WTC11 (cell line): ENCODE measurements around the gene SLC2A11. TPM values are rescaled to one million over a fixed set of nuclear protein-coding genes. Genes with fewer than 3 reads are reported as not detected.

ENCODE experiments used
- ATAC-seq: fragments of 200-7000 bp; cut with Tn5 transposase; 2 replicates; pipeline ENCODE4 v1.10.0; 2021; ENCODE audit warnings: mild to moderate bottlenecking, moderate library complexity
- CTCF ChIA-PET: fragments of 300-600 bp; sonication (Branson Sonifier 250); formaldehyde crosslinking; loops from one replicate; lab custom pipeline; 2021; ENCODE audit warnings: antibody characterized with exemption; lab: Charles Lee
- POLR2A ChIA-PET: fragments of 350-600 bp; sonication (Branson Sonifier 250); formaldehyde crosslinking; loops from one replicate; lab custom pipeline; 2021; ENCODE audit warnings: antibody characterized with exemption; lab: Charles Lee
- DNase-seq: peaks from one replicate; pipeline ENCODE4 v3.0.0; 2021; ENCODE audit warnings: low spot score
- H3K27ac Mint-ChIP-seq: 2 replicates; pipeline ENCODE4 v1.8.0; 2021; ENCODE audit warnings: mixed read lengths
- H3K27me3 Mint-ChIP-seq: 2 replicates; pipeline ENCODE4 v1.8.0; 2021; ENCODE audit warnings: low read depth, mild to moderate bottlenecking, moderate library complexity, mixed read lengths
- H3K36me3 Mint-ChIP-seq: 2 replicates; pipeline ENCODE4 v1.8.0; 2021; ENCODE audit warnings: mixed read lengths
- H3K4me1 Mint-ChIP-seq: 2 replicates; pipeline ENCODE4 v1.8.0; 2022; ENCODE audit warnings: mixed read lengths
- H3K4me3 Mint-ChIP-seq: 2 replicates; pipeline ENCODE4 v1.8.0; 2021; ENCODE audit warnings: mild to moderate bottlenecking, moderate library complexity, mixed read lengths
- H3K9me3 Mint-ChIP-seq: 2 replicates; pipeline ENCODE4 v1.8.0; 2021; ENCODE audit warnings: mixed read lengths
- ELF4 ChIP-seq: sonication (generic); formaldehyde crosslinking; IDR thresholded peaks from 2 replicates; pipeline ENCODE4 v1.8.1; 2022; ENCODE audit warnings: low read depth, mild to moderate bottlenecking, moderate library complexity, missing genetic modification reagents
- ETV6 ChIP-seq: sonication (generic); formaldehyde crosslinking; IDR thresholded peaks from 2 replicates; pipeline ENCODE4 v1.8.1; 2022; ENCODE audit warnings: mild to moderate bottlenecking, missing genetic modification reagents
- GABPB1 ChIP-seq: sonication (generic); formaldehyde crosslinking; IDR thresholded peaks from 2 replicates; pipeline ENCODE4 v1.8.1; 2023; ENCODE audit warnings: mild to moderate bottlenecking, missing genetic modification reagents
- GTF2I ChIP-seq: fragments of 250-450 bp; sonication (Bioruptor Pico); conservative IDR thresholded peaks from 2 replicates; pipeline ENCODE4 v1.4.0; 2021; ENCODE audit warnings: mild to moderate bottlenecking
- NR1H2 ChIP-seq: sonication (generic); formaldehyde crosslinking; IDR thresholded peaks from 2 replicates; pipeline ENCODE4 v1.9.0; 2021; ENCODE audit warnings: mild to moderate bottlenecking, moderate library complexity, missing genetic modification reagents
- NR3C1 ChIP-seq: sonication (generic); formaldehyde crosslinking; conservative IDR thresholded peaks from 2 replicates; pipeline ENCODE4 v1.8.1; 2023; ENCODE audit warnings: low read depth, mild to moderate bottlenecking, missing genetic modification reagents
- OVOL2 ChIP-seq: fragments of 250-450 bp; sonication (Bioruptor Pico); IDR thresholded peaks from 2 replicates; pipeline ENCODE4 v1.9.0; 2021; ENCODE audit warnings: mild to moderate bottlenecking, borderline replicate concordance
- SMAD3 ChIP-seq: sonication (generic); formaldehyde crosslinking; IDR thresholded peaks from 2 replicates; pipeline ENCODE4 v1.8.0; 2022; ENCODE audit warnings: missing genetic modification reagents, mild to moderate bottlenecking, borderline replicate concordance
- SMAD4 ChIP-seq: sonication (generic); formaldehyde crosslinking; IDR thresholded peaks from 2 replicates; pipeline ENCODE4 v1.8.0; 2022; ENCODE audit warnings: mild to moderate bottlenecking, missing genetic modification reagents
- SP1 ChIP-seq: sonication (generic); formaldehyde crosslinking; conservative IDR thresholded peaks from 2 replicates; pipeline ENCODE4 v1.8.1; 2022; ENCODE audit warnings: missing genetic modification reagents
- ZNF219 ChIP-seq: sonication (generic); formaldehyde crosslinking; IDR thresholded peaks from 2 replicates; pipeline ENCODE4 v1.8.0; 2023; ENCODE audit warnings: missing genetic modification reagents, mild to moderate bottlenecking, borderline replicate concordance
- total RNA-seq: library from RNA; stranded (reverse); gene quantifications from 3 replicates; pipeline ENCODE4 v1.2.3, GENCODE V29; 2021
- TF ChIP-seq, protein P1 (sequence below): sonication (generic); formaldehyde crosslinking; IDR thresholded peaks from 2 replicates; pipeline ENCODE4 v1.8.0; 2022; ENCODE audit warnings: mild to moderate bottlenecking, missing genetic modification reagents
- TF ChIP-seq, protein P2 (sequence below): sonication (generic); formaldehyde crosslinking; IDR thresholded peaks from 2 replicates; pipeline ENCODE4 v1.8.0; 2022; ENCODE audit warnings: mild to moderate bottlenecking, missing genetic modification reagents
- TF ChIP-seq, protein P3 (sequence below): sonication (generic); formaldehyde crosslinking; conservative IDR thresholded peaks from 2 replicates; pipeline ENCODE4 v1.8.1; 2023; ENCODE audit warnings: mild to moderate bottlenecking, low read depth, missing genetic modification reagents, moderate library complexity
- TF ChIP-seq, protein P4 (sequence below): sonication (generic); formaldehyde crosslinking; IDR thresholded peaks from 2 replicates; pipeline ENCODE4 v1.8.0; 2023; ENCODE audit warnings: missing genetic modification reagents, mild to moderate bottlenecking, borderline replicate concordance
- TF ChIP-seq, protein P5 (sequence below): sonication (generic); formaldehyde crosslinking; IDR thresholded peaks from 2 replicates; pipeline ENCODE4 v1.8.1; 2022; ENCODE audit warnings: missing genetic modification reagents, borderline replicate concordance
- TF ChIP-seq, protein P6 (sequence below): sonication (generic); formaldehyde crosslinking; IDR thresholded peaks from 2 replicates; pipeline ENCODE4 v1.8.1; 2022; ENCODE audit warnings: low read depth, missing genetic modification reagents, borderline replicate concordance
- TF ChIP-seq, protein P7 (sequence below): fragments of 250-450 bp; sonication (Bioruptor Pico); IDR thresholded peaks from 2 replicates; pipeline ENCODE4 v1.9.0; 2021; ENCODE audit warnings: mild to moderate bottlenecking

Gene SLC2A11
- total RNA-seq, 1 experiment from 2014 or later: 19.9 TPM

DNA sequence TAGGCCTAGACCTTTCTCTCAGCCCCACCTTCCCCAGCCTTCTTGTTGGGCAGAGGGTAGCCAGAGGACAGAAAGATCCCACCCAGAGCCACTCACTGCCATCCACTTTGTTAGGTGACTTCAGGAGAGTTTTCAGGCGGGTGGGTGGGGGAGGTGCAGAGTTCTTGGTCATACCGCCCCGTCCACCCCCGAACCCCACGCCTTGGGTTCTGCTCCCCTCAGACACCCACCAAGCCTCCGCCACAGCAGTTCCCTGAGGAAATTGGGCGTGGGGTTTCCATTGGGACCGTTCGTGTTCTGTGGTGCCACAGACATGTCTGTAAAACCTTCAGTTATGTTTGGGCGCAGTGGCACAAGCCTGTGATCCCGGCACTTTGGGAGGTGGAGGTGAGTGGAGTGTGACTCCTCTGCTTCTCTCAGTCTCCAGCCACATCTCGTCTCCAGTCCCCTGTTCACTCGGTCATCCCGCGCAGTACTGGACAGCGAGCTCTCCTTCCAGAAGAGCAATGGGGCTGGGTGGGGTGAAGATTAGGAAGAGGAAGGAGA lies 38.0 kb downstream of the SLC2A11 start (continued):
- TF ChIP-seq, protein P1, sequence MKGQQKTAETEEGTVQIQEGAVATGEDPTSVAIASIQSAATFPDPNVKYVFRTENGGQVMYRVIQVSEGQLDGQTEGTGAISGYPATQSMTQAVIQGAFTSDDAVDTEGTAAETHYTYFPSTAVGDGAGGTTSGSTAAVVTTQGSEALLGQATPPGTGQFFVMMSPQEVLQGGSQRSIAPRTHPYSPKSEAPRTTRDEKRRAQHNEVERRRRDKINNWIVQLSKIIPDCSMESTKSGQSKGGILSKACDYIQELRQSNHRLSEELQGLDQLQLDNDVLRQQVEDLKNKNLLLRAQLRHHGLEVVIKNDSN (CRISPR knock-in tag): no peak

DNA sequence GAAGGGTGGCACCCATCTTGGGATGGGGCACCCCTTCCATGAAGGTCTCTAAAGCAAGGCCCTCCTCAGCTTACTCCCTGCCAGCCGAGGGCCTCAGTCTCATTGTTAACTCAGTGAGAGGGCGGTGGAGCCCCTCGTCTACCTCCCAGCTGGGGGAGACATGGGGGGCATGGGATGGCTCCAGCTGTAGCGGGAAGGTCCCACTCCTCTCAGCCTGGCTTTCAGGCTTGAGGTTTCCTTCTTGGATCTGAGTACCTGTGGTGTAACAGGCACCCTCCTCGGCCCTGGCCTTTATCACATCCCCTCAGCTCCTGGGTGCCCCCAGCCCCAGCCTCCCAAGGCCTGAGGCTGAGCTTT lies 38.5 kb downstream of the SLC2A11 start:
- Mint-ChIP-seq H3K36me3 (peaks cover 69% of the 10 kb centered on the region), H3K27ac (no peak overlapping the region), H3K4me3 (peak overlapping the region; percentile 92)
- POLR2A ChIA-PET: no interaction called here
- DNase-seq: no peak
- TF ChIP-seq ETV6: no peak
- TF ChIP-seq, protein P2, sequence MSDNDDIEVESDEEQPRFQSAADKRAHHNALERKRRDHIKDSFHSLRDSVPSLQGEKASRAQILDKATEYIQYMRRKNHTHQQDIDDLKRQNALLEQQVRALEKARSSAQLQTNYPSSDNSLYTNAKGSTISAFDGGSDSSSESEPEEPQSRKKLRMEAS (CRISPR knock-in tag): no peak
- no peak for TF ChIP-seq SMAD4
- TF ChIP-seq GABPB1 (CRISPR knock-in tag): no peak
- no peak for TF ChIP-seq ZNF219
- no peak for TF ChIP-seq ELF4 (CRISPR knock-in tag)
- TF ChIP-seq, protein P3, sequence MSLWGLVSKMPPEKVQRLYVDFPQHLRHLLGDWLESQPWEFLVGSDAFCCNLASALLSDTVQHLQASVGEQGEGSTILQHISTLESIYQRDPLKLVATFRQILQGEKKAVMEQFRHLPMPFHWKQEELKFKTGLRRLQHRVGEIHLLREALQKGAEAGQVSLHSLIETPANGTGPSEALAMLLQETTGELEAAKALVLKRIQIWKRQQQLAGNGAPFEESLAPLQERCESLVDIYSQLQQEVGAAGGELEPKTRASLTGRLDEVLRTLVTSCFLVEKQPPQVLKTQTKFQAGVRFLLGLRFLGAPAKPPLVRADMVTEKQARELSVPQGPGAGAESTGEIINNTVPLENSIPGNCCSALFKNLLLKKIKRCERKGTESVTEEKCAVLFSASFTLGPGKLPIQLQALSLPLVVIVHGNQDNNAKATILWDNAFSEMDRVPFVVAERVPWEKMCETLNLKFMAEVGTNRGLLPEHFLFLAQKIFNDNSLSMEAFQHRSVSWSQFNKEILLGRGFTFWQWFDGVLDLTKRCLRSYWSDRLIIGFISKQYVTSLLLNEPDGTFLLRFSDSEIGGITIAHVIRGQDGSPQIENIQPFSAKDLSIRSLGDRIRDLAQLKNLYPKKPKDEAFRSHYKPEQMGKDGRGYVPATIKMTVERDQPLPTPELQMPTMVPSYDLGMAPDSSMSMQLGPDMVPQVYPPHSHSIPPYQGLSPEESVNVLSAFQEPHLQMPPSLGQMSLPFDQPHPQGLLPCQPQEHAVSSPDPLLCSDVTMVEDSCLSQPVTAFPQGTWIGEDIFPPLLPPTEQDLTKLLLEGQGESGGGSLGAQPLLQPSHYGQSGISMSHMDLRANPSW (CRISPR knock-in tag): no peak
- TF ChIP-seq, protein P4, sequence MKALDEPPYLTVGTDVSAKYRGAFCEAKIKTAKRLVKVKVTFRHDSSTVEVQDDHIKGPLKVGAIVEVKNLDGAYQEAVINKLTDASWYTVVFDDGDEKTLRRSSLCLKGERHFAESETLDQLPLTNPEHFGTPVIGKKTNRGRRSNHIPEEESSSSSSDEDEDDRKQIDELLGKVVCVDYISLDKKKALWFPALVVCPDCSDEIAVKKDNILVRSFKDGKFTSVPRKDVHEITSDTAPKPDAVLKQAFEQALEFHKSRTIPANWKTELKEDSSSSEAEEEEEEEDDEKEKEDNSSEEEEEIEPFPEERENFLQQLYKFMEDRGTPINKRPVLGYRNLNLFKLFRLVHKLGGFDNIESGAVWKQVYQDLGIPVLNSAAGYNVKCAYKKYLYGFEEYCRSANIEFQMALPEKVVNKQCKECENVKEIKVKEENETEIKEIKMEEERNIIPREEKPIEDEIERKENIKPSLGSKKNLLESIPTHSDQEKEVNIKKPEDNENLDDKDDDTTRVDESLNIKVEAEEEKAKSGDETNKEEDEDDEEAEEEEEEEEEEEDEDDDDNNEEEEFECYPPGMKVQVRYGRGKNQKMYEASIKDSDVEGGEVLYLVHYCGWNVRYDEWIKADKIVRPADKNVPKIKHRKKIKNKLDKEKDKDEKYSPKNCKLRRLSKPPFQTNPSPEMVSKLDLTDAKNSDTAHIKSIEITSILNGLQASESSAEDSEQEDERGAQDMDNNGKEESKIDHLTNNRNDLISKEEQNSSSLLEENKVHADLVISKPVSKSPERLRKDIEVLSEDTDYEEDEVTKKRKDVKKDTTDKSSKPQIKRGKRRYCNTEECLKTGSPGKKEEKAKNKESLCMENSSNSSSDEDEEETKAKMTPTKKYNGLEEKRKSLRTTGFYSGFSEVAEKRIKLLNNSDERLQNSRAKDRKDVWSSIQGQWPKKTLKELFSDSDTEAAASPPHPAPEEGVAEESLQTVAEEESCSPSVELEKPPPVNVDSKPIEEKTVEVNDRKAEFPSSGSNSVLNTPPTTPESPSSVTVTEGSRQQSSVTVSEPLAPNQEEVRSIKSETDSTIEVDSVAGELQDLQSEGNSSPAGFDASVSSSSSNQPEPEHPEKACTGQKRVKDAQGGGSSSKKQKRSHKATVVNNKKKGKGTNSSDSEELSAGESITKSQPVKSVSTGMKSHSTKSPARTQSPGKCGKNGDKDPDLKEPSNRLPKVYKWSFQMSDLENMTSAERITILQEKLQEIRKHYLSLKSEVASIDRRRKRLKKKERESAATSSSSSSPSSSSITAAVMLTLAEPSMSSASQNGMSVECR: no peak
- TF ChIP-seq, protein P5, sequence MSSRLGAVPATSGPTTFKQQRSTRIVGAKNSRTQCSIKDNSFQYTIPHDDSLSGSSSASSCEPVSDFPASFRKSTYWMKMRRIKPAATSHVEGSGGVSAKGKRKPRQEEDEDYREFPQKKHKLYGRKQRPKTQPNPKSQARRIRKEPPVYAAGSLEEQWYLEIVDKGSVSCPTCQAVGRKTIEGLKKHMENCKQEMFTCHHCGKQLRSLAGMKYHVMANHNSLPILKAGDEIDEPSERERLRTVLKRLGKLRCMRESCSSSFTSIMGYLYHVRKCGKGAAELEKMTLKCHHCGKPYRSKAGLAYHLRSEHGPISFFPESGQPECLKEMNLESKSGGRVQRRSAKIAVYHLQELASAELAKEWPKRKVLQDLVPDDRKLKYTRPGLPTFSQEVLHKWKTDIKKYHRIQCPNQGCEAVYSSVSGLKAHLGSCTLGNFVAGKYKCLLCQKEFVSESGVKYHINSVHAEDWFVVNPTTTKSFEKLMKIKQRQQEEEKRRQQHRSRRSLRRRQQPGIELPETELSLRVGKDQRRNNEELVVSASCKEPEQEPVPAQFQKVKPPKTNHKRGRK (CRISPR knock-in tag): no peak
- TF ChIP-seq, all 79 proteins: peak for 0
- Mint-ChIP-seq H3K27me3 (peaks cover 35% of the 10 kb centered on the region), H3K9me3 (peaks cover 42% of the 10 kb centered on the region), H3K4me1 (peaks cover 45% of the 10 kb centered on the region)
- CTCF ChIA-PET: no interaction called here
- no peak for ATAC-seq

DNA sequence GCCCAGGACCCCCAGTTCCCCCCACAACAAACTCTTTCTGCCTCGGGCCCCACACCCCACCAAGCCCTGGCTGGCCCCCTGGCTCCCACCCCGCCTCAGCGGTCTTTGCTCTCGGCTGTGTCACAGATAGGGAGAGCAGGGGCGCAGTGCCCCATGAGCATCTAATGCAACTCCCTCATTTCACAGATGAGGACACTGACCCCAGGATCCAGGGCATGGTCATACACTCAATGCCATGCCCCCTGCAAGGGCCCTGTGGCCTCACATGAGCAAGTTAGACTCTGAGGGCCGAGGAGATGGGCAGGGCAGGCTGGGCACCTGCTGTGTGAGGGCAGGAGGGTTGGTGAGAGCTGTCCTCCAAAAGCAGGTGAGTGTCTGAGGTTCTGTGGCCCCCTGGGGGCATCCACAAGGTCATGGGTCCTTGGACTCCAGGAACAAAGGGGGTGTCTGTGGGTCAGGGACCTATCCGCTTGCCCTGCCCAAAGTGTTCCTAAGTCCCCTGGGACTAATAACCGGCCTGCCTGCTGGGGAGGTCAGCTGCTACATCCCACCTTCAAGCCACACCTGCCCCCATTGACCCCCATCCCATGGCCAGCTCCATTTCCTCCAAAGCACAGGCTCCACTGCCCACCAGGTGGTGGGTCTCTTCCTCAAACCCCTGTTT lies 39.0 kb downstream of the SLC2A11 start:
- ATAC-seq (no peak), DNase-seq (no peak)
- peaks cover 45% of the 10 kb centered on the region for H3K4me1 Mint-ChIP-seq
- H3K27me3 Mint-ChIP-seq: peaks cover 35% of the 10 kb centered on the region
- H3K36me3 Mint-ChIP-seq: peaks cover 66% of the 10 kb centered on the region
- no peak for TF ChIP-seq SP1
- TF ChIP-seq, protein P6, sequence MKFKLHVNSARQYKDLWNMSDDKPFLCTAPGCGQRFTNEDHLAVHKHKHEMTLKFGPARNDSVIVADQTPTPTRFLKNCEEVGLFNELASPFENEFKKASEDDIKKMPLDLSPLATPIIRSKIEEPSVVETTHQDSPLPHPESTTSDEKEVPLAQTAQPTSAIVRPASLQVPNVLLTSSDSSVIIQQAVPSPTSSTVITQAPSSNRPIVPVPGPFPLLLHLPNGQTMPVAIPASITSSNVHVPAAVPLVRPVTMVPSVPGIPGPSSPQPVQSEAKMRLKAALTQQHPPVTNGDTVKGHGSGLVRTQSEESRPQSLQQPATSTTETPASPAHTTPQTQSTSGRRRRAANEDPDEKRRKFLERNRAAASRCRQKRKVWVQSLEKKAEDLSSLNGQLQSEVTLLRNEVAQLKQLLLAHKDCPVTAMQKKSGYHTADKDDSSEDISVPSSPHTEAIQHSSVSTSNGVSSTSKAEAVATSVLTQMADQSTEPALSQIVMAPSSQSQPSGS (CRISPR knock-in tag): no peak
- TF ChIP-seq ETV6: no peak
- no peak for TF ChIP-seq OVOL2 (CRISPR knock-in tag)
- TF ChIP-seq NR1H2 (CRISPR knock-in tag): no peak
- TF ChIP-seq GTF2I: no peak
- no peak for TF ChIP-seq SMAD3 (CRISPR knock-in tag)
- TF ChIP-seq, protein P7, sequence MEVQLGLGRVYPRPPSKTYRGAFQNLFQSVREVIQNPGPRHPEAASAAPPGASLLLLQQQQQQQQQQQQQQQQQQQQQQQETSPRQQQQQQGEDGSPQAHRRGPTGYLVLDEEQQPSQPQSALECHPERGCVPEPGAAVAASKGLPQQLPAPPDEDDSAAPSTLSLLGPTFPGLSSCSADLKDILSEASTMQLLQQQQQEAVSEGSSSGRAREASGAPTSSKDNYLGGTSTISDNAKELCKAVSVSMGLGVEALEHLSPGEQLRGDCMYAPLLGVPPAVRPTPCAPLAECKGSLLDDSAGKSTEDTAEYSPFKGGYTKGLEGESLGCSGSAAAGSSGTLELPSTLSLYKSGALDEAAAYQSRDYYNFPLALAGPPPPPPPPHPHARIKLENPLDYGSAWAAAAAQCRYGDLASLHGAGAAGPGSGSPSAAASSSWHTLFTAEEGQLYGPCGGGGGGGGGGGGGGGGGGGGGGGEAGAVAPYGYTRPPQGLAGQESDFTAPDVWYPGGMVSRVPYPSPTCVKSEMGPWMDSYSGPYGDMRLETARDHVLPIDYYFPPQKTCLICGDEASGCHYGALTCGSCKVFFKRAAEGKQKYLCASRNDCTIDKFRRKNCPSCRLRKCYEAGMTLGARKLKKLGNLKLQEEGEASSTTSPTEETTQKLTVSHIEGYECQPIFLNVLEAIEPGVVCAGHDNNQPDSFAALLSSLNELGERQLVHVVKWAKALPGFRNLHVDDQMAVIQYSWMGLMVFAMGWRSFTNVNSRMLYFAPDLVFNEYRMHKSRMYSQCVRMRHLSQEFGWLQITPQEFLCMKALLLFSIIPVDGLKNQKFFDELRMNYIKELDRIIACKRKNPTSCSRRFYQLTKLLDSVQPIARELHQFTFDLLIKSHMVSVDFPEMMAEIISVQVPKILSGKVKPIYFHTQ (CRISPR knock-in tag): no peak
- TF ChIP-seq NR3C1: no peak
- H3K27ac Mint-ChIP-seq: peak overlapping the region; percentile 79
- ChIA-PET POLR2A (no interaction called here), CTCF (no interaction called here)
- peak overlapping the region; percentile 43 for H3K4me3 Mint-ChIP-seq
- peaks cover 42% of the 10 kb centered on the region for H3K9me3 Mint-ChIP-seq
